Panc1 (cell line): ENCODE data around the gene RNF39. TPM values are rescaled to one million over a fixed set of nuclear protein-coding genes. Genes with fewer than 3 reads are reported as not detected.

Source experiments
- ATAC-seq: fragments of 200-7000 bp; cut with Tn5 transposase; 2 replicates; pipeline ENCODE4 v1.9.1; 2020; ENCODE audit warnings: mild to moderate bottlenecking, moderate library complexity
- BruUV-seq: library from RNA; stranded (reverse); fragments of 400-500 nt; replicated peaks from 2 replicates; lab custom pipeline; 2021; lab: Mats Ljungman, UMichigan
- CTCF ChIA-PET: fragments of 300-600 bp; sonication (Branson Sonifier 250); formaldehyde crosslinking; loops from one replicate; lab custom pipeline; 2022; ENCODE audit warnings: antibody characterized with exemption; lab: Charles Lee
- POLR2A ChIA-PET: fragments of 300-600 bp; sonication (Branson Sonifier 250); formaldehyde crosslinking; loops from one replicate; lab custom pipeline; 2022; ENCODE audit warnings: antibody characterized with exemption; lab: Charles Lee
- DNase-seq: peaks from one replicate; pipeline ENCODE4 v3.0.0-alpha.2; 2010; ENCODE audit warnings: low read depth, low spot score
- H3K27ac ChIP-seq: 2 replicates; pipeline ENCODE4 v1.5.1; 2011; ENCODE audit warnings: mild to moderate bottlenecking, low read length, inconsistent platforms
- H3K27me3 ChIP-seq: fragments of 200-500 bp; sonication (Bioruptor generic); 2 replicates; pipeline ENCODE4 v1.6.0; 2014; ENCODE audit warnings: low read length, inconsistent platforms; ENCODE audit not compliant: control insufficient read depth, insufficient read depth
- H3K36me3 ChIP-seq: fragments of 200-500 bp; sonication (Bioruptor generic); 2 replicates; pipeline ENCODE4 v1.5.1; 2014; ENCODE audit warnings: inconsistent platforms, mild to moderate bottlenecking, low read length, moderate library complexity; ENCODE audit not compliant: control insufficient read depth, insufficient read depth
- H3K4me1 ChIP-seq: 2 replicates; pipeline ENCODE4 v1.5.1; 2011; ENCODE audit warnings: inconsistent platforms, mild to moderate bottlenecking, low read length, moderate library complexity; ENCODE audit not compliant: control insufficient read depth, insufficient read depth
- H3K4me3 ChIP-seq, 2 experiments: 2 replicates each; pipeline ENCODE4 v1.5.1; 2011 to 2012; ENCODE audit warnings: low read depth in 2 of 2, low read length in 2 of 2, mild to moderate bottlenecking in 2 of 2, inconsistent platforms in 1 of 2, moderate library complexity in 1 of 2
- H3K9me3 ChIP-seq: fragments of 200-500 bp; sonication (Bioruptor generic); 2 replicates; pipeline ENCODE4 v1.5.1; 2014; ENCODE audit warnings: low read depth, mild to moderate bottlenecking, inconsistent platforms, low read length, moderate library complexity; ENCODE audit not compliant: control insufficient read depth, insufficient read depth
- POLR2AphosphoS5 ChIP-seq: IDR thresholded peaks from 2 replicates; pipeline ENCODE4 v1.6.1; 2012; ENCODE audit warnings: mild to moderate bottlenecking, low read depth, low read length, moderate library complexity
- SIN3A ChIP-seq: IDR thresholded peaks from 2 replicates; pipeline ENCODE4 v1.6.1; 2012; ENCODE audit warnings: low read depth, mild to moderate bottlenecking, low read length, moderate library complexity, borderline replicate concordance; ENCODE audit not compliant: insufficient read depth
- TCF7L2 ChIP-seq: IDR thresholded peaks from 2 replicates; pipeline ENCODE4 v1.6.1; 2011; ENCODE audit warnings: mild to moderate bottlenecking, low read depth, low read length, inconsistent platforms
- in situ Hi-C: cut with HindIII; loops from 2 replicates; pipeline ENCODE4 v1.10.0; 2016; ENCODE audit warnings: low sequenced_read_pairs, low pct_unique_long_range_greater_than_20kb
- intact Hi-C: fragments of 100-400 bp; cut with micrococcal nuclease; formaldehyde crosslinking; loops from one replicate; pipeline ENCODE4 v1.10.0; 2022; ENCODE audit not compliant: unreplicated experiment
- total RNA-seq: library from RNA; stranded (reverse); gene quantifications from one replicate; pipeline ENCODE4 v1.2.1, GENCODE V29; 2021; ENCODE audit not compliant: unreplicated experiment
- TF ChIP-seq, protein P1 (sequence below): fragments of 450-650 bp; IDR thresholded peaks from 2 replicates; pipeline ENCODE4 v1.5.1; 2017; ENCODE audit warnings: mild to moderate bottlenecking
- TF ChIP-seq, protein P2 (sequence below), 2 experiments: IDR thresholded peaks; 2 replicates each; pipeline ENCODE4 v1.6.1; 2011 to 2012; ENCODE audit warnings: low read depth in 2 of 2, control low read depth in 1 of 2, low read length in 1 of 2, mild to moderate bottlenecking in 1 of 2, moderate library complexity in 1 of 2; ENCODE audit not compliant: insufficient read depth in 1 of 2

Gene RNF39
- total RNA-seq, 1 experiment from 2014 or later, result not detected

DNA sequence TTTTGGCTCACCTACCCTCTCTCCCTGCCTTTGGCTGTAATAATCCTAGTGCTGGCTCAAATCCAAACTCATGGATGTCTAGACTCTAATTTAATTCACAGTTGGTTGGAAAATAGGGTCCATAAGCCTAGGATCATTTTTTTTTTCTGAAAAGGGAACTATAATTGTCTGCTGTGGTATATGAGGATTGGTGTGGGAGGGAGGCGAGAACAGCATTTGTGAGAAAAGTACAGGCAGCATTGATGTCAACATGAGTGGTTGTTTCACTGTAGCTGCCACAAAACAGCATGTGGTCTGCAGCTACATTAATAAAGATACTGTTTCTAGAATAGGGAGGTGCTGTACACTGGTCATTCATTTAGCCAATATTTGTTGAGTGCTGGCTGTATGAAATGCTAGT is 33.1 kb downstream of the RNF39 start:
- no peaks in the 10 kb centered on the region for H3K36me3 ChIP-seq
- H3K9me3 ChIP-seq, result no peaks in the 10 kb centered on the region
- H3K27me3 ChIP-seq, result no peaks in the 10 kb centered on the region
- ATAC-seq (no peak), DNase-seq (no peak)
- BruUV-seq, result no TSS peak
- ChIA-PET POLR2A (no interaction called here), CTCF (no interaction called here)
- in situ Hi-C loops, result no loop called here
- H3K27ac ChIP-seq, result no peak overlapping the region
- TF ChIP-seq, protein P1, sequence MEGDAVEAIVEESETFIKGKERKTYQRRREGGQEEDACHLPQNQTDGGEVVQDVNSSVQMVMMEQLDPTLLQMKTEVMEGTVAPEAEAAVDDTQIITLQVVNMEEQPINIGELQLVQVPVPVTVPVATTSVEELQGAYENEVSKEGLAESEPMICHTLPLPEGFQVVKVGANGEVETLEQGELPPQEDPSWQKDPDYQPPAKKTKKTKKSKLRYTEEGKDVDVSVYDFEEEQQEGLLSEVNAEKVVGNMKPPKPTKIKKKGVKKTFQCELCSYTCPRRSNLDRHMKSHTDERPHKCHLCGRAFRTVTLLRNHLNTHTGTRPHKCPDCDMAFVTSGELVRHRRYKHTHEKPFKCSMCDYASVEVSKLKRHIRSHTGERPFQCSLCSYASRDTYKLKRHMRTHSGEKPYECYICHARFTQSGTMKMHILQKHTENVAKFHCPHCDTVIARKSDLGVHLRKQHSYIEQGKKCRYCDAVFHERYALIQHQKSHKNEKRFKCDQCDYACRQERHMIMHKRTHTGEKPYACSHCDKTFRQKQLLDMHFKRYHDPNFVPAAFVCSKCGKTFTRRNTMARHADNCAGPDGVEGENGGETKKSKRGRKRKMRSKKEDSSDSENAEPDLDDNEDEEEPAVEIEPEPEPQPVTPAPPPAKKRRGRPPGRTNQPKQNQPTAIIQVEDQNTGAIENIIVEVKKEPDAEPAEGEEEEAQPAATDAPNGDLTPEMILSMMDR, result no peak
- TF ChIP-seq, protein P2, sequence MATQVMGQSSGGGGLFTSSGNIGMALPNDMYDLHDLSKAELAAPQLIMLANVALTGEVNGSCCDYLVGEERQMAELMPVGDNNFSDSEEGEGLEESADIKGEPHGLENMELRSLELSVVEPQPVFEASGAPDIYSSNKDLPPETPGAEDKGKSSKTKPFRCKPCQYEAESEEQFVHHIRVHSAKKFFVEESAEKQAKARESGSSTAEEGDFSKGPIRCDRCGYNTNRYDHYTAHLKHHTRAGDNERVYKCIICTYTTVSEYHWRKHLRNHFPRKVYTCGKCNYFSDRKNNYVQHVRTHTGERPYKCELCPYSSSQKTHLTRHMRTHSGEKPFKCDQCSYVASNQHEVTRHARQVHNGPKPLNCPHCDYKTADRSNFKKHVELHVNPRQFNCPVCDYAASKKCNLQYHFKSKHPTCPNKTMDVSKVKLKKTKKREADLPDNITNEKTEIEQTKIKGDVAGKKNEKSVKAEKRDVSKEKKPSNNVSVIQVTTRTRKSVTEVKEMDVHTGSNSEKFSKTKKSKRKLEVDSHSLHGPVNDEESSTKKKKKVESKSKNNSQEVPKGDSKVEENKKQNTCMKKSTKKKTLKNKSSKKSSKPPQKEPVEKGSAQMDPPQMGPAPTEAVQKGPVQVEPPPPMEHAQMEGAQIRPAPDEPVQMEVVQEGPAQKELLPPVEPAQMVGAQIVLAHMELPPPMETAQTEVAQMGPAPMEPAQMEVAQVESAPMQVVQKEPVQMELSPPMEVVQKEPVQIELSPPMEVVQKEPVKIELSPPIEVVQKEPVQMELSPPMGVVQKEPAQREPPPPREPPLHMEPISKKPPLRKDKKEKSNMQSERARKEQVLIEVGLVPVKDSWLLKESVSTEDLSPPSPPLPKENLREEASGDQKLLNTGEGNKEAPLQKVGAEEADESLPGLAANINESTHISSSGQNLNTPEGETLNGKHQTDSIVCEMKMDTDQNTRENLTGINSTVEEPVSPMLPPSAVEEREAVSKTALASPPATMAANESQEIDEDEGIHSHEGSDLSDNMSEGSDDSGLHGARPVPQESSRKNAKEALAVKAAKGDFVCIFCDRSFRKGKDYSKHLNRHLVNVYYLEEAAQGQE (IDR thresholded peaks at IDR 0.05; ENCODE audit: insufficient read depth in 1 of 2, low read depth in 2 of 2, low read length in 1 of 2), result no peak
- no peak for TF ChIP-seq POLR2AphosphoS5
- no peak for TF ChIP-seq TCF7L2
- TF ChIP-seq SIN3A, result no peak
- no peak overlapping the region for H3K4me3 ChIP-seq
- no peaks in the 10 kb centered on the region for H3K4me1 ChIP-seq
- intact Hi-C loops, result no loop called here

- DNase-seq, result no peak
- Histone ChIP-seq H3K27ac (no peak overlapping the region), H3K4me1 (no peaks in the 10 kb centered on the region), H3K9me3 (no peaks in the 10 kb centered on the region), H3K27me3 (no peaks in the 10 kb centered on the region), H3K36me3 (no peaks in the 10 kb centered on the region), H3K4me3 (no peak overlapping the region)
- TF ChIP-seq, protein P2 (IDR thresholded peaks at IDR 0.05; ENCODE audit: insufficient read depth in 1 of 2, low read depth in 2 of 2, low read length in 1 of 2), result no peak
- no peak for TF ChIP-seq TCF7L2
- no peak for ATAC-seq
- in situ Hi-C loops (no loop called here), intact Hi-C loops (no loop called here)
- POLR2A ChIA-PET, result no interaction called here
- BruUV-seq, result no TSS peak
- CTCF ChIA-PET, result no interaction called here
These were observed 33.7 kb downstream of the RNF39 start for GRCh38 chr6:30041821-30042220.
